PC-9 (cell line): ENCODE measurements around the gene PRRC1. TPM values are rescaled to one million over a fixed set of nuclear protein-coding genes. Genes with fewer than 3 reads are reported as not detected.
"Not testable (repeated sequence)": the region's sequence is repeated elsewhere in the genome, so short reads cannot be mapped to it uniquely, and the experiment has no call there.

Experiments
- BruUV-seq: library from RNA; stranded (reverse); fragments of 400-500 nt; replicated peaks from 2 replicates; lab custom pipeline; 2021; lab: Mats Ljungman, UMichigan
- CTCF ChIA-PET: fragments of 300-600 bp; sonication (Branson Sonifier 250); formaldehyde crosslinking; loops from one replicate; lab custom pipeline; 2022; ENCODE audit warnings: antibody characterized with exemption; lab: Charles Lee
- POLR2A ChIA-PET: fragments of 300-600 bp; sonication (Branson Sonifier 250); formaldehyde crosslinking; loops from one replicate; lab custom pipeline; 2022; ENCODE audit warnings: antibody characterized with exemption; ENCODE audit not compliant: unreplicated experiment; lab: Charles Lee
- DNase-seq, 2 experiments: peaks; one replicate each; pipeline versions ENCODE4 v3.0.0 to v3.0.0-alpha.2; 2015 to 2022; ENCODE audit warnings: mixed read lengths in 1 of 2
- H2AFZ ChIP-seq: fragments of 200-600 bp; sonication (generic); 2 replicates; pipeline ENCODE4 v1.8.1; 2017; ENCODE audit warnings: antibody characterized with exemption
- H3F3A ChIP-seq: fragments of 200-600 bp; sonication (generic); 2 replicates; pipeline ENCODE4 v1.8.1; 2017; ENCODE audit warnings: antibody characterized with exemption, mild to moderate bottlenecking, low read depth; ENCODE audit not compliant: insufficient read depth
- H3K27ac ChIP-seq: fragments of 200-600 bp; sonication (generic); 2 replicates; pipeline ENCODE4 v1.6.1; 2016; ENCODE audit warnings: mixed run types
- H3K27me3 ChIP-seq: fragments of 200-600 bp; sonication (generic); 2 replicates; pipeline ENCODE4 v1.6.1; 2016; ENCODE audit warnings: low read depth, mixed run types; ENCODE audit not compliant: insufficient read depth
- H3K36me3 ChIP-seq: fragments of 200-600 bp; sonication (generic); 2 replicates; pipeline ENCODE4 v1.6.1; 2016; ENCODE audit warnings: low read depth, mixed run types
- H3K4me1 ChIP-seq: fragments of 200-600 bp; sonication (generic); replicated peaks from 2 replicates; pipeline ENCODE4 v1.6.1; 2016; ENCODE audit warnings: mixed run types; ENCODE audit not compliant: insufficient read depth
- H3K4me2 ChIP-seq: fragments of 200-600 bp; sonication (generic); 2 replicates; pipeline ENCODE4 v1.6.1; 2017; ENCODE audit warnings: mixed run types
- H3K4me3 ChIP-seq: fragments of 200-600 bp; sonication (generic); 2 replicates; pipeline ENCODE4 v1.6.1; 2016; ENCODE audit warnings: mixed run types
- H3K79me2 ChIP-seq: fragments of 200-600 bp; sonication (generic); 2 replicates; pipeline ENCODE4 v1.6.1; 2017; ENCODE audit warnings: low read depth, mixed run types
- H3K9me2 ChIP-seq: fragments of 200-600 bp; sonication (generic); 2 replicates; pipeline ENCODE4 v1.8.1; 2017; ENCODE audit warnings: mild to moderate bottlenecking; ENCODE audit not compliant: insufficient read depth
- H3K9me3 ChIP-seq: fragments of 200-600 bp; sonication (generic); 2 replicates; pipeline ENCODE4 v1.8.1; 2016; ENCODE audit warnings: low read depth; ENCODE audit not compliant: insufficient read depth
- H4K20me1 ChIP-seq: fragments of 200-600 bp; sonication (generic); 2 replicates; pipeline ENCODE4 v1.8.1; 2017; ENCODE audit not compliant: insufficient read depth
- CTCF ChIP-seq: fragments of 200-600 bp; sonication (generic); conservative IDR thresholded peaks from 2 replicates; pipeline ENCODE4 v1.6.1; 2017; ENCODE audit warnings: mixed run types, antibody characterized with exemption, mild to moderate bottlenecking, moderate library complexity
- EZH2 ChIP-seq: fragments of 200-600 bp; sonication (generic); IDR thresholded peaks from 2 replicates; pipeline ENCODE4 v1.8.0; 2017; ENCODE audit warnings: antibody characterized with exemption, low read depth
- intact Hi-C: fragments of 100-400 bp; cut with micrococcal nuclease; formaldehyde crosslinking; loops from one replicate; pipeline ENCODE4 v1.10.0; 2022; ENCODE audit not compliant: unreplicated experiment
- total RNA-seq: library from RNA; stranded (reverse); gene quantifications from 2 replicates; pipeline ENCODE4 v1.2.3, GENCODE V29; 2021

The PRRC1 gene
- total RNA-seq, 1 experiment from 2014 or later: 43.7 TPM

DNA sequence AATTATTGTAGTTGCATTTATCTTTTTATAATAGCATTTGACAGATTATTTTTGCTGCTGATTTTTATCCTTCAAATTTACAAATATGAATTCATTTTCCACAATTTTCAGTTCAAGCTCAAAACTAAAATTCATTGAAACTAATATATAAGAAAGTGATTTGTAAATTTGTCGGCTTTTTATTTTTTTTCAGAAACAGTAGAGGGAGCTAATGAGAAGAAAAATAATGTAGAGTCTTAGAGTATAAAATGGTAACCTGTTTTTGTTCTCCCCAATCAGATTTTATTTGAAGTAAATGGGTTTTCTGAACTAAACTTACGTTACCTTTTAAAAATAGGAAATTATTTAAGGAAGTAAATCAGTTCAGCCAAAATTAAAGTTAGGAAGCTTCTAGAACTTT lies 19.2 kb downstream of the PRRC1 start:
- intact Hi-C loops: no loop called here
- Histone ChIP-seq H2AFZ (no peak overlapping the region), H3K4me2 (no peak overlapping the region), H3F3A (peaks cover 4% of the 10 kb centered on the region; the same call in 1 of the 2 replicates), H3K27ac (no peak overlapping the region), H3K36me3 (peaks cover 53% of the 10 kb centered on the region), H3K9me3 (no peaks in the 10 kb centered on the region; the same call in 1 of the 2 replicates), H3K27me3 (no peaks in the 10 kb centered on the region), H3K4me1 (no peaks in the 10 kb centered on the region), H4K20me1 (no peaks in the 10 kb centered on the region), H3K4me3 (no peak overlapping the region), H3K9me2 (no peaks in the 10 kb centered on the region), H3K79me2 (no peaks in the 10 kb centered on the region)
- no TSS peak for BruUV-seq
- TF ChIP-seq CTCF (peak; percentile 58; the same call in 1 of the 2 replicates), EZH2 (no peak)
- no peak for DNase-seq
- ChIA-PET CTCF (interaction anchor here (0.6 kb wide), 2 partner anchors 663 to 934 kb away, joined by 3 to 5 read pairs; no protein-coding TSS in a partner anchor), POLR2A (no interaction called here)

DNA sequence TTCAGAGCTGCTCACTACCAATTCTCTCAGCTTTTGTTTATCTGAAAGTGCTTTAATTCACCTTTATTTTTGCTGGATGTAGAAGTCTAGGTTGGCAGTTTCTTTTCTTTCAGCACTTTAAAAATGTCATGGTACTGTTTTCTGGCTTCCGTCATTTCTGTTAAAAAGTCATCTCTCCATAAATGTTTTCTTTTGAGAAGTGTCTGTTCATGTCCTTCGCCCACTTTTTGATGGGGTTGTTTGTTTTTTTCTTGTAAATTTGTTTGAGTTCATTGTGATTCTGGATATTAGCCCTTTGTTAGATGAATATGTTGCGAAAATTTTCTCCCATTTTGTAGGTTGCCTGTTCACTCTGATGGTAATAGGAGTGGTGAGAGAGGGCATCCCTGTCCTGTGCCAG lies 23.1 kb downstream of the PRRC1 start:
- H3K9me3 ChIP-seq, H3K4me1 ChIP-seq, intact Hi-C loops, H3K27me3 ChIP-seq, H3K9me2 ChIP-seq, H3F3A ChIP-seq, POLR2A ChIA-PET, H2AFZ ChIP-seq, H3K4me2 ChIP-seq, BruUV-seq, H3K4me3 ChIP-seq, DNase-seq, H4K20me1 ChIP-seq, H3K27ac ChIP-seq, CTCF ChIA-PET, H3K79me2 ChIP-seq: not testable (repeated sequence)
- H3K36me3 ChIP-seq: peaks cover 44% of the 10 kb centered on the region

- H3K79me2 ChIP-seq, H3K4me1 ChIP-seq, H3F3A ChIP-seq, DNase-seq, H2AFZ ChIP-seq, H3K4me3 ChIP-seq, BruUV-seq, H4K20me1 ChIP-seq, H3K4me2 ChIP-seq, H3K27ac ChIP-seq, H3K27me3 ChIP-seq, CTCF ChIA-PET, intact Hi-C loops, H3K9me3 ChIP-seq, POLR2A ChIA-PET, H3K9me2 ChIP-seq: not testable (repeated sequence)
- peaks cover 15% of the 10 kb centered on the region; the same call in 1 of the 2 replicates for H3K36me3 ChIP-seq
Measured at GRCh38 chr5:127545249-127545648, 27.8 kb downstream of the PRRC1 start.

DNA sequence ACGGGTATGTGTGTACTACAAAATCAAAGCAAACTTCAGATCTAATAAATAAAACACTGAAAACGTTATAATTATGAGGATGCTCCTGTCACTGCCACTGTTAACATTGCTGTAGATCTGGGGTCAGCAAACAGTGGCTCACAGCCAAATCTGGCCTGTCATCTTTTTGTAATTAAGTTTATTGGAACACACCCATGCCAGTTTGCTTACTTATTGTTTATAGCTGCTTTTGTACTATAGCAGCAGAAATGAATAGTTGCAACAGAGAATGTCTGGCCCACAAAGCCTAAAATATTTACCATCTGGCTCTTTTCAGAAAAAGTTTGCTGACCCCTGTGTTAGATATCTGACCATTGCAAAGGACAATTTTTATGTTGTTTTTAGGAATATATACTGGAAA lies 32.1 kb downstream of the PRRC1 start:
- POLR2A ChIA-PET: no interaction called here
- no peak for TF ChIP-seq CTCF
- TF ChIP-seq EZH2: no peak

More for the DNA sequence above, 32.1 kb downstream of the PRRC1 start:
- CTCF ChIA-PET: no interaction called here
- no peaks in the 10 kb centered on the region for H3K9me3 ChIP-seq
- H2AFZ ChIP-seq: no peak overlapping the region
- intact Hi-C loops: no loop called here
- no peaks in the 10 kb centered on the region for H3K4me1 ChIP-seq
- no peak for DNase-seq
- no peak overlapping the region for H3K27ac ChIP-seq
- no peak overlapping the region for H3K4me2 ChIP-seq
- H3K27me3 ChIP-seq: no peaks in the 10 kb centered on the region
- no TSS peak for BruUV-seq
- no peaks in the 10 kb centered on the region for H3F3A ChIP-seq
- H3K4me3 ChIP-seq: no peak overlapping the region
- no peaks in the 10 kb centered on the region; the same call in 1 of the 2 replicates for H4K20me1 ChIP-seq
- no peaks in the 10 kb centered on the region for H3K9me2 ChIP-seq
- peaks cover 26% of the 10 kb centered on the region for H3K36me3 ChIP-seq
- H3K79me2 ChIP-seq: no peaks in the 10 kb centered on the region
